OCI-M2 (cell line): ENCODE data around the gene OR11A1.

Experiments
- DNase-seq: peaks from one replicate; lab custom pipeline; 2025; ENCODE audit not compliant: unreplicated experiment; lab: John Stamatoyannopoulos, UW

Gene OR11A1

GRCh38 chr6:29399525-29399924 is 57.3 kb downstream of the OR11A1 start:
- DNase-seq: no peak

GRCh38 chr6:29395331-29395730 is 61.5 kb downstream of the OR11A1 start, which contains the start of gene OR12D2:
Gene OR12D2 (plus strand): TSS chr6:29395631. CDS start chr6:29396700, 1,069 bp downstream.
- DNase-seq: no peak

- DNase-seq: no peak
These were observed 68.3 kb downstream of the OR11A1 start for GRCh38 chr6:29388533-29388932.

GRCh38 chr6:29376003-29376402 is 80.9 kb downstream of the OR11A1 start:
- no peak for DNase-seq
